GM21367 (cell line): ENCODE data around the gene NELL2.
A peak's percentile ranks its signal among the peaks of the same experiment; 100 is the strongest.
"Not testable (repeated sequence)": the region's sequence is repeated elsewhere in the genome, so short reads cannot be mapped to it uniquely, and the experiment has no call there.

ENCODE experiments used
- ATAC-seq: cut with Tn5 transposase; IDR thresholded peaks from one replicate; pipeline ENCODE4 v1.9.1; 2021; ENCODE audit not compliant: unreplicated experiment

Gene NELL2

GRCh38 chr12:44779766-44780165, 96.3 kb downstream of the NELL2 start:
- no peak for ATAC-seq

- no peak for ATAC-seq
These were observed 97.3 kb downstream of the NELL2 start for GRCh38 chr12:44778863-44779262.

GRCh38 chr12:44777044-44777443, 99.1 kb downstream of the NELL2 start:
- ATAC-seq = no peak

GRCh38 chr12:44775901-44776300, 100.2 kb downstream of the NELL2 start:
- no peak for ATAC-seq

GRCh38 chr12:44774815-44775411, 101.2 kb downstream of the NELL2 start:
- ATAC-seq = peak; percentile 47

- no peak for ATAC-seq
These were observed 104.6 kb downstream of the NELL2 start for GRCh38 chr12:44771485-44772021.

- no peak for ATAC-seq
These were observed 110.3 kb downstream of the NELL2 start for GRCh38 chr12:44765796-44766195.

GRCh38 chr12:44763021-44763420, 113.1 kb downstream of the NELL2 start:
- no peak for ATAC-seq

- no peak for ATAC-seq
These were observed 116.8 kb downstream of the NELL2 start for GRCh38 chr12:44759289-44759688.

- ATAC-seq = no peak
These were observed 125.6 kb downstream of the NELL2 start for GRCh38 chr12:44750468-44750867.

- ATAC-seq = no peak
These were observed 126.5 kb downstream of the NELL2 start for GRCh38 chr12:44749566-44749965.

GRCh38 chr12:44748950-44749468, 127.1 kb downstream of the NELL2 start:
- ATAC-seq = no peak

- ATAC-seq = not testable (repeated sequence)
These were observed 134.7 kb downstream of the NELL2 start for GRCh38 chr12:44741292-44741980.

- ATAC-seq = no peak
These were observed 138.1 kb downstream of the NELL2 start for GRCh38 chr12:44738051-44738450.

- no peak for ATAC-seq
These were observed 147.5 kb downstream of the NELL2 start for GRCh38 chr12:44728566-44728965.

- no peak for ATAC-seq
These were observed 155.8 kb downstream of the NELL2 start for GRCh38 chr12:44720265-44720664.

- no peak for ATAC-seq
These were observed 158.5 kb downstream of the NELL2 start for GRCh38 chr12:44717612-44718011.

GRCh38 chr12:44716711-44717110, 159.4 kb downstream of the NELL2 start:
- no peak for ATAC-seq

- no peak for ATAC-seq
These were observed 164.4 kb downstream of the NELL2 start for GRCh38 chr12:44711736-44712135.

- ATAC-seq = no peak
These were observed 166.9 kb downstream of the NELL2 start for GRCh38 chr12:44709166-44709565.

- no peak for ATAC-seq
These were observed 167.9 kb downstream of the NELL2 start for GRCh38 chr12:44708218-44708617.

GRCh38 chr12:44703182-44703910, 172.8 kb downstream of the NELL2 start:
- no peak for ATAC-seq
